ENCODE measurements around the gene SUFU.
"Not testable (repeated sequence)": the region's sequence is repeated elsewhere in the genome, so short reads cannot be mapped to it uniquely, and the experiment has no call there.

SUFU gene

GRCh38 chr10:102654969-102655368 is 151.2 kb downstream of the SUFU start:
- no peak for DNase-seq

GRCh38 chr10:102656026-102656425 is 152.3 kb downstream of the SUFU start:
- DNase-seq, result no peak

DNA sequence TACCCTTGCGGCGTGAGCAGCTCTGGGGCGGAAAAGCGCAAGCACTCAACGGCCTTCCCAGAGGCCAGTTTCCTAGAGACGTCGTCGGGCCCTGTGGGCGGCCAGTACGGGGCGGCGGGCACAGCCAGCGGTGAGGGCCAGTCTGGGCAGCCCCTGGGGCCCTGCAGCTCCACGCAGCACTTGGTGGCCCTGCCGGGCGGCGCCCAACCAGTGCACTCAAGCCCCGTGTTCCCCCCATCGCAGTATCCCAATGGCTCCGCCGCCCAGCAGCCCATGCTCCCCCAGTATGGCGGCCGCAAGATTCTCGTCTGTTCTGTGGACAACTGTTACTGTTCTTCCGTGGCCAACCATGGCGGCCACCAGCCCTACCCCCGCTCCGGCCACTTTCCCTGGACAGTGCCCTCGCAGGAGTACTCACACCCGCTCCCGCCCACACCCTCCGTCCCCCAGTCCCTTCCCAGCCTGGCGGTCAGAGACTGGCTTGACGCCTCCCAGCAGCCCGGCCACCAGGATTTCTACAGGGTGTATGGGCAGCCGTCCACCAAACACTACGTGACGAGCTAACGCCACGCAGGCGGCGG is 153.1 kb downstream of the SUFU start:
- no peak for DNase-seq

- no peak for DNase-seq
Observed at GRCh38 chr10:102657451-102657850, 153.7 kb downstream of the SUFU start.

- no peak for DNase-seq
Observed at GRCh38 chr10:102657984-102658724, 154.4 kb downstream of the SUFU start.

DNA sequence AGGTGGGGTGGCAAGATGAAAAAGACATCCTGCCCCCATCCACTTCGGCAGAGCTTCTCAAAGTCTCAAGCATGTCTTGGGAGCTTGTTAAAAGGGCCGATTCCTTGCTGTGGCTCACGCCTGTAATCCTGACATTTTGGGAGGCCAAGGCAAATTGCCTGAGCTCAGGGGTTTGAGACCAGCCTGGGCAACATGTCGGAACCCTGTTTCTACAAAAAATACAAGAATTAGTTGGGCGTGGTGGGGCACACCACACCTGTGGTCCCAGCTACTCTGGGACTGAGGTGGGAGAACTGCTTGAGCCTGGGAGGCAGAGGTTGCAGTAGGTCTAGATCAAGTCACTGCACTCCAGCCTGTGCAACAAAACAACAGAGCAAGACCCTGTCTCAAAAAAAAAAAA is 155.0 kb downstream of the SUFU start:
- DNase-seq, result no peak

- DNase-seq, result peak; percentile 71
Observed at GRCh38 chr10:102660888-102661657, 157.3 kb downstream of the SUFU start.

GRCh38 chr10:102661658-102662028 is 157.9 kb downstream of the SUFU start:
- DNase-seq, result no peak

DNA sequence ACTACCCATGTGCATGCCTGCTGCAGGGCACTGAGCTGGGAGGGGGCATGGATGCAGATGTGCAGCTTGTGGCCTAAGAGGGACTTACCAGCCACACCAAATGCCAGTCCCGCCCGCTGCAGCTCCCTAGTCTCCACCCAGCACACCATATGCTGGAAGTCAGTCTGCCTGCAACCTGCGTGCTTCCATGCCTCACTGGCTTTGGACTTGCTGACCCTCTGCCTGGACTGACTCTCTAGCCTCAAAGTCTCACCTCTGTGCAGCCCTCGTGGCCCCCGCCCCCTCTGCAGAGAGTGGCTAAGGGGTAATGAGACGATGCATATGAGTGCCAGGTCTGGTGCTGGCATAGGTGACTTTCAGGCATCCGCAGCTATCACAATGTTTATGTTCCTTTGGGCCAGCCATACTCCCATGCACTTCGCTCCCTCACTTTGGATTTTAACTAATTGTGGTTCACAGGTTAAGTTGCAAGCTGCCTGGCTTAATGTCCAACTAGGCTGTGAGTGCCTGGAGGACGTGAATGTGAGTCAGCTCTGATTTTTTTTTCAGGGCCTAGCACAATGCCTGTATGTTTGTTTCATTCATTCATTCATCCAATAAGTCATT is 162.2 kb downstream of the SUFU start:
- DNase-seq, result no peak

GRCh38 chr10:102667411-102667810 is 163.6 kb downstream of the SUFU start:
- not testable (repeated sequence) for DNase-seq

GRCh38 chr10:102668326-102669107 is 164.7 kb downstream of the SUFU start:
- no peak for DNase-seq

GRCh38 chr10:102669206-102670064 is 165.7 kb downstream of the SUFU start:
- peak; percentile 30 for DNase-seq

DNA sequence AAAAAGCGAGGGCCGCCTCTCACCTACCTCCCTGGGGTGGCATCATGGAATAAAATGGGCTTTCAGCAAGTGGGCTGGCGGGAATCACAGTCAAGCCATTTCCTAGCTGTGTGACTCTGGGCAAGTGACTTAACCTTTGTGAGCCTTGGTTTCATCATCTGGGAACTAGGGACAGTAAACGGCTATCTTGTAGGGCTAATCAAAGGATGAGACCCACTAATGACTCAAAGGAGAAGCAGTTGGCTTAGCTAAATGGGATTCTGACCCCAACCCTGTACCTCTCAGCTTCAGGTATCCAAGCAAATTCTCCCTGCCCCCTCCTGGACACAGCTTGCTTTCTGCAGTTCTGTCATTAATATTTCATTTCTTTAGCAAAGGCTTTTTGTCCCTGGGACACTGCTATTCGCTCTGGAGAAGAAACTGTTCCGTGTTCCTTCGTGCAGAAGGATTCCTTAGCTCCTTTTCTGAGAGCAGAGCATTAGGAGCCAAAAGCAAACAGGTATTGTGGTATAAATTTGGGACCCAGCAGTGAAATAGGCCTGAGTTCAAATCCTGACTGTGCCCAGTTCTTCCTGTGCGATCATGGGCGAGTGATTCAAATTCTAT is 166.4 kb downstream of the SUFU start:
- DNase-seq, result no peak

- DNase-seq, result no peak
Observed at GRCh38 chr10:102670871-102671434, 167.2 kb downstream of the SUFU start.

- DNase-seq, result no peak
Observed at GRCh38 chr10:102673236-102673818, 169.6 kb downstream of the SUFU start.

- DNase-seq, result peak; percentile 81
Observed at GRCh38 chr10:102673819-102674511, 170.2 kb downstream of the SUFU start.

- DNase-seq, result peak; percentile 54
Observed at GRCh38 chr10:102674566-102674965, 170.8 kb downstream of the SUFU start.

DNA sequence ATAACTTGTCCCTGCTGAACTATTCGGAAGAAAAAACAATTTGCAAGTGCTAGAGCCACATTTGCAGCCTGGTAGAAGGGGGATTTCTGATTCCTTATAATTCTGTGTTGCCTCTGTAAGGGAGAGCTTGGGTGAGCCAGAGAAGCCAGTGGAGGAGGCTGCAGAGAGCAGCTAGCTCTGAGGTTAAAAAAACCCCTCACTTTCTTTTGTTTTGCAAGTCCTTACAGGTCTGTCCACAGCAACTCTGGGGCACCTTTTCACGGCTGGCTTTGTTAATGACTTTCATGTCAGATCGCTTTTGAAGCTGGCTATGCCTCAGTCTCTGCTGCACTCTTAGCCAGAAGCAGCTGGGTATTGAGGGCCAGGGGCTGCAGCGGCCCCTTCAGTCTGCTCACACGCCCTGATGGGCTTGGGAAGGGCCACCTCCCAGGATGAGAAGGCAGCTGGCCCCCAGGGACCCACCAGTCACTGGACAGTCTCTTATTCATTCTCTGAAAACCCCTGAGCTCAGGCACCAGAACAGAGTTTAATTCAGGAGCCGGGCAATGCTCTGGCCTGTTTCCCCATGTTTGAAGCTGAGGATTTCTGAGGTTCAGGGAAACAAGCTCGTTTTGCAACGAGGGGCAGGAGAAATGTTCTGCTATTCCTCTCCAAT is 171.4 kb downstream of the SUFU start:
- DNase-seq, result no peak

Data from CD4-positive, alpha-beta T cell treated with Interleukin-6 for 4 hours (primary cell).